ENCODE results near the gene FARP2.
"Not testable (repeated sequence)": the region's sequence is repeated elsewhere in the genome, so short reads cannot be mapped to it uniquely, and the experiment has no call there.

The FARP2 gene

GRCh38 chr2:241315093-241315878 is 40.8 kb upstream of the FARP2 start, which contains the start of gene HDLBP:
Gene HDLBP (minus strand): TSS chr2:241315672. CDS start chr2:241266869, 48,803 bp downstream.
- peaks cover 6% of the 10 kb centered on the region for H3K36me3 ChIP-seq (ENCODE audit: insufficient read depth, low read length)
- H3K9me3 ChIP-seq (replicated peaks; ENCODE audit: low read length): no peaks in the 10 kb centered on the region
- peak within 1 kb of the TSS; percentile 99 for H3K9ac ChIP-seq (ENCODE audit: low read depth, low read length)
- H3K4me2 ChIP-seq (ENCODE audit: low read length): peak within 1 kb of the TSS; percentile 93
- no peaks in the 10 kb centered on the region for H3K27me3 ChIP-seq (ENCODE audit: control insufficient read depth, insufficient read depth, low read length)
- H3K4me3 ChIP-seq (ENCODE audit: low read length): peak within 1 kb of the TSS; percentile 99
- H3K4me1 ChIP-seq (ENCODE audit: control insufficient read depth, insufficient read depth, low read length): peaks cover 57% of the 10 kb centered on the region

GRCh38 chr2:241315879-241316631 is 40.0 kb upstream of the FARP2 start, which contains the start of gene SEPTIN2:
Gene SEPTIN2 (plus strand): TSS chr2:241315925. CDS start chr2:241324233, 8,308 bp downstream.
- H3K4me3 ChIP-seq (ENCODE audit: low read length): peak within 1 kb of the TSS; percentile 99
- no peaks in the 10 kb centered on the region for H3K27me3 ChIP-seq (ENCODE audit: control insufficient read depth, insufficient read depth, low read length)
- peaks cover 6% of the 10 kb centered on the region for H3K36me3 ChIP-seq (ENCODE audit: insufficient read depth, low read length)
- H3K4me1 ChIP-seq (ENCODE audit: control insufficient read depth, insufficient read depth, low read length): peaks cover 62% of the 10 kb centered on the region
- no peaks in the 10 kb centered on the region for H3K9me3 ChIP-seq (replicated peaks; ENCODE audit: low read length)
- H3K9ac ChIP-seq (ENCODE audit: low read depth, low read length): peak within 1 kb of the TSS; percentile 99
- peak within 1 kb of the TSS; percentile 93 for H3K4me2 ChIP-seq (ENCODE audit: low read length)

- peak overlapping the region; percentile 99 for H3K4me3 ChIP-seq (ENCODE audit: low read length)
- H3K4me2 ChIP-seq (ENCODE audit: low read length): peak overlapping the region; percentile 93
- H3K27me3 ChIP-seq (ENCODE audit: control insufficient read depth, insufficient read depth, low read length): no peaks in the 10 kb centered on the region
- peak overlapping the region; percentile 97 for H3K9ac ChIP-seq (ENCODE audit: low read depth, low read length)
- H3K4me1 ChIP-seq (ENCODE audit: control insufficient read depth, insufficient read depth, low read length): peaks cover 62% of the 10 kb centered on the region
- H3K36me3 ChIP-seq (ENCODE audit: insufficient read depth, low read length): peaks cover 8% of the 10 kb centered on the region
- no peaks in the 10 kb centered on the region for H3K9me3 ChIP-seq (replicated peaks; ENCODE audit: low read length)
Observed at GRCh38 chr2:241316825-241317224, 39.3 kb upstream of the FARP2 start.

- Histone ChIP-seq H3K4me1 (ENCODE audit: control insufficient read depth, insufficient read depth, low read length) (peaks cover 60% of the 10 kb centered on the region), H3K9me3 (replicated peaks; ENCODE audit: low read length) (no peaks in the 10 kb centered on the region), H3K4me2 (ENCODE audit: low read length) (peak overlapping the region; percentile 93), H3K9ac (ENCODE audit: low read depth, low read length) (peak overlapping the region; percentile 97), H3K36me3 (ENCODE audit: insufficient read depth, low read length) (peaks cover 10% of the 10 kb centered on the region), H3K4me3 (ENCODE audit: low read length) (peak overlapping the region; percentile 99), H3K27me3 (ENCODE audit: control insufficient read depth, insufficient read depth, low read length) (no peaks in the 10 kb centered on the region)
Observed at GRCh38 chr2:241317391-241317790, 38.7 kb upstream of the FARP2 start.

- peak overlapping the region; percentile 93 for H3K4me2 ChIP-seq (ENCODE audit: low read length)
- H3K4me1 ChIP-seq (ENCODE audit: control insufficient read depth, insufficient read depth, low read length): peaks cover 49% of the 10 kb centered on the region
- not testable (repeated sequence) for H3K9me3 ChIP-seq (replicated peaks; ENCODE audit: low read length); H3K4me3 ChIP-seq (ENCODE audit: low read length); H3K9ac ChIP-seq (ENCODE audit: low read depth, low read length); H3K27me3 ChIP-seq (ENCODE audit: control insufficient read depth, insufficient read depth, low read length)
- peaks cover 10% of the 10 kb centered on the region for H3K36me3 ChIP-seq (ENCODE audit: insufficient read depth, low read length)
Observed at GRCh38 chr2:241318830-241319229, 37.3 kb upstream of the FARP2 start.

GRCh38 chr2:241320394-241320793 is 35.7 kb upstream of the FARP2 start:
- Histone ChIP-seq H3K27me3 (ENCODE audit: control insufficient read depth, insufficient read depth, low read length) (no peaks in the 10 kb centered on the region), H3K4me1 (ENCODE audit: control insufficient read depth, insufficient read depth, low read length) (peaks cover 57% of the 10 kb centered on the region), H3K4me2 (ENCODE audit: low read length) (peak overlapping the region; percentile 60), H3K9ac (ENCODE audit: low read depth, low read length) (no peak overlapping the region), H3K36me3 (ENCODE audit: insufficient read depth, low read length) (peaks cover 21% of the 10 kb centered on the region), H3K9me3 (replicated peaks; ENCODE audit: low read length) (no peaks in the 10 kb centered on the region), H3K4me3 (ENCODE audit: low read length) (no peak overlapping the region)

- Histone ChIP-seq H3K27me3 (ENCODE audit: control insufficient read depth, insufficient read depth, low read length) (no peaks in the 10 kb centered on the region), H3K9ac (ENCODE audit: low read depth, low read length) (peak overlapping the region; percentile 25), H3K4me1 (ENCODE audit: control insufficient read depth, insufficient read depth, low read length) (peaks cover 57% of the 10 kb centered on the region), H3K9me3 (replicated peaks; ENCODE audit: low read length) (no peaks in the 10 kb centered on the region), H3K4me3 (ENCODE audit: low read length) (no peak overlapping the region), H3K4me2 (ENCODE audit: low read length) (peak overlapping the region; percentile 60), H3K36me3 (ENCODE audit: insufficient read depth, low read length) (peaks cover 28% of the 10 kb centered on the region)
Observed at GRCh38 chr2:241321033-241321432, 35.1 kb upstream of the FARP2 start.

- no peak overlapping the region for H3K4me3 ChIP-seq (ENCODE audit: low read length)
- no peaks in the 10 kb centered on the region for H3K27me3 ChIP-seq (ENCODE audit: control insufficient read depth, insufficient read depth, low read length)
- peaks cover 57% of the 10 kb centered on the region for H3K4me1 ChIP-seq (ENCODE audit: control insufficient read depth, insufficient read depth, low read length)
- no peaks in the 10 kb centered on the region for H3K9me3 ChIP-seq (replicated peaks; ENCODE audit: low read length)
- H3K4me2 ChIP-seq (ENCODE audit: low read length): peak overlapping the region; percentile 60
- H3K9ac ChIP-seq (ENCODE audit: low read depth, low read length): peak overlapping the region; percentile 25
- peaks cover 35% of the 10 kb centered on the region for H3K36me3 ChIP-seq (ENCODE audit: insufficient read depth, low read length)
Observed at GRCh38 chr2:241321886-241322285, 34.2 kb upstream of the FARP2 start.

- Histone ChIP-seq H3K4me1 (ENCODE audit: control insufficient read depth, insufficient read depth, low read length) (peaks cover 46% of the 10 kb centered on the region), H3K9ac (ENCODE audit: low read depth, low read length) (no peak overlapping the region), H3K4me3 (ENCODE audit: low read length) (no peak overlapping the region), H3K36me3 (ENCODE audit: insufficient read depth, low read length) (peaks cover 42% of the 10 kb centered on the region), H3K27me3 (ENCODE audit: control insufficient read depth, insufficient read depth, low read length) (no peaks in the 10 kb centered on the region), H3K4me2 (ENCODE audit: low read length) (peak overlapping the region; percentile 35), H3K9me3 (replicated peaks; ENCODE audit: low read length) (no peaks in the 10 kb centered on the region)
Observed at GRCh38 chr2:241323778-241324177, 32.3 kb upstream of the FARP2 start.

GRCh38 chr2:241324775-241325174 is 31.3 kb upstream of the FARP2 start:
- no peaks in the 10 kb centered on the region for H3K9me3 ChIP-seq (replicated peaks; ENCODE audit: low read length)

GRCh38 chr2:241325257-241325656 is 30.8 kb upstream of the FARP2 start:
- Histone ChIP-seq H3K27me3 (ENCODE audit: control insufficient read depth, insufficient read depth, low read length) (no peaks in the 10 kb centered on the region), H3K4me3 (ENCODE audit: low read length) (no peak overlapping the region), H3K9me3 (replicated peaks; ENCODE audit: low read length) (no peaks in the 10 kb centered on the region), H3K4me2 (ENCODE audit: low read length) (no peak overlapping the region), H3K36me3 (ENCODE audit: insufficient read depth, low read length) (peaks cover 51% of the 10 kb centered on the region), H3K4me1 (ENCODE audit: control insufficient read depth, insufficient read depth, low read length) (peaks cover 33% of the 10 kb centered on the region), H3K9ac (ENCODE audit: low read depth, low read length) (no peak overlapping the region)

More at GRCh38 chr2:241324775-241325174, 31.3 kb upstream of the FARP2 start:
- H3K9ac ChIP-seq (ENCODE audit: low read depth, low read length): no peak overlapping the region
- peak overlapping the region; percentile 35 for H3K4me2 ChIP-seq (ENCODE audit: low read length)
- peaks cover 37% of the 10 kb centered on the region for H3K4me1 ChIP-seq (ENCODE audit: control insufficient read depth, insufficient read depth, low read length)
- peaks cover 46% of the 10 kb centered on the region for H3K36me3 ChIP-seq (ENCODE audit: insufficient read depth, low read length)
- H3K4me3 ChIP-seq (ENCODE audit: low read length): no peak overlapping the region
- H3K27me3 ChIP-seq (ENCODE audit: control insufficient read depth, insufficient read depth, low read length): no peaks in the 10 kb centered on the region

Measured in skeletal muscle satellite cell (primary cell).